GM19395 (cell line): Measurements from ENCODE around the gene GGA1.
"Not testable (repeated sequence)": the region's sequence is repeated elsewhere in the genome, so short reads cannot be mapped to it uniquely, and the experiment has no call there.

Source experiments
- ATAC-seq: cut with Tn5 transposase; IDR thresholded peaks from one replicate; pipeline ENCODE4 v1.9.1; 2021; ENCODE audit warnings: mild to moderate bottlenecking, moderate library complexity; ENCODE audit not compliant: unreplicated experiment

GGA1 gene

GRCh38 chr22:37607935-37608476, 628 bp upstream of the GGA1 start:
- peak; percentile 7 for ATAC-seq

- ATAC-seq: peak; percentile 16
These were observed 862 bp downstream of the GGA1 start for GRCh38 chr22:37609240-37610152.

GRCh38 chr22:37610153-37610475, 1.5 kb downstream of the GGA1 start:
- not testable (repeated sequence) for ATAC-seq

GRCh38 chr22:37610480-37611129, 2.0 kb downstream of the GGA1 start:
- no peak for ATAC-seq

GRCh38 chr22:37611207-37611606, 2.6 kb downstream of the GGA1 start:
- ATAC-seq: no peak

GRCh38 chr22:37616201-37617083, 7.8 kb downstream of the GGA1 start:
- no peak for ATAC-seq

GRCh38 chr22:37617431-37617830, 8.8 kb downstream of the GGA1 start:
- no peak for ATAC-seq

GRCh38 chr22:37618072-37618656, 9.5 kb downstream of the GGA1 start:
- ATAC-seq: no peak

- ATAC-seq: no peak
These were observed 10.0 kb downstream of the GGA1 start for GRCh38 chr22:37618674-37619073.

GRCh38 chr22:37619991-37620390, 11.4 kb downstream of the GGA1 start:
- ATAC-seq: no peak

- ATAC-seq: no peak
These were observed 12.8 kb downstream of the GGA1 start for GRCh38 chr22:37621352-37621860.

GRCh38 chr22:37623075-37624016, 14.7 kb downstream of the GGA1 start:
- no peak for ATAC-seq

- ATAC-seq: no peak
These were observed 15.4 kb downstream of the GGA1 start for GRCh38 chr22:37624017-37624365.

- no peak for ATAC-seq
These were observed 16.2 kb downstream of the GGA1 start for GRCh38 chr22:37624876-37625275.

- ATAC-seq: no peak
These were observed 17.1 kb downstream of the GGA1 start for GRCh38 chr22:37625737-37626136.

GRCh38 chr22:37626144-37626543, 17.5 kb downstream of the GGA1 start:
- no peak for ATAC-seq

GRCh38 chr22:37626556-37627075, 18.0 kb downstream of the GGA1 start:
- ATAC-seq: no peak

GRCh38 chr22:37627121-37627520, 18.5 kb downstream of the GGA1 start:
- no peak for ATAC-seq

GRCh38 chr22:37627545-37627944, 18.9 kb downstream of the GGA1 start:
- no peak for ATAC-seq
